Measurements from ENCODE around the gene EN1.

EN1 gene

GRCh38 chr2:118801151-118801550 is 46.3 kb downstream of the EN1 start:
- FAIRE-seq (no peak), DNase-seq (ENCODE audit: extremely low spot score, insufficient read length, low read depth) (no peak)

- DNase-seq (ENCODE audit: extremely low spot score, insufficient read length, low read depth), result no peak
- no peak for FAIRE-seq
Measured at GRCh38 chr2:118800736-118801135, 46.7 kb downstream of the EN1 start.

- no peak for DNase-seq (ENCODE audit: extremely low spot score, insufficient read length, low read depth)
- FAIRE-seq, result no peak
Measured at GRCh38 chr2:118794546-118794945, 52.9 kb downstream of the EN1 start.
